ENCODE data around the gene ITGA5. TPM values are rescaled to one million over a fixed set of nuclear protein-coding genes. Genes with fewer than 3 reads are reported as not detected.

The ITGA5 gene
- total and polyA plus RNA-seq, 9 of the 15 experiments (the other 6 are each of a cell fraction or from before 2014, with no cell fraction given), result 9.1 to 82.1 (median 47.4) TPM

GRCh38 chr12:54431911-54432814, 13.1 kb upstream of the ITGA5 start (continued):
- TF ChIP-seq KLF6 (CRISPR knock-in tag; IDR thresholded peaks at IDR 0.05; ENCODE audit: borderline replicate concordance), result no peak
- no peak for TF ChIP-seq ZBTB1 (CRISPR knock-in tag; IDR thresholded peaks at IDR 0.05; ENCODE audit: borderline replicate concordance, low read depth)
- peak; percentile 67; the same call in 1 of the 2 replicates for TF ChIP-seq ETV1 (tag; conservative IDR thresholded peaks at IDR 0.05; ENCODE audit: low read depth)
- no peak for TF ChIP-seq SNAPC5 (CRISPR knock-in tag; IDR thresholded peaks at IDR 0.05)
- TF ChIP-seq SOX6 (IDR thresholded peaks at IDR 0.05), result peak; percentile 53; the same call in 1 of the 2 replicates
- TF ChIP-seq CHD7 (IDR thresholded peaks at IDR 0.05; ENCODE audit: low read depth, low read length), result no peak
- TF ChIP-seq FOXK1 (CRISPR knock-in tag; IDR thresholded peaks at IDR 0.05; ENCODE audit: borderline replicate concordance), result no peak
- no peak for TF ChIP-seq ZNF175 (CRISPR knock-in tag; IDR thresholded peaks at IDR 0.05; ENCODE audit: low read depth)
- TF ChIP-seq STAG1 (CRISPR knock-in tag; IDR thresholded peaks at IDR 0.05; ENCODE audit: borderline replicate concordance), result no peak
- no peak for TF ChIP-seq E2F3 (CRISPR knock-in tag; IDR thresholded peaks at IDR 0.05)
- peak; percentile 52; the same call in 1 of the 2 replicates for TF ChIP-seq MITF (IDR thresholded peaks at IDR 0.05)
- no peak for TF ChIP-seq THRB (CRISPR knock-in tag; conservative IDR thresholded peaks at IDR 0.05)
